GM23338 (cell line): Measurements from ENCODE around the gene HHIPL1. TPM values are rescaled to one million over a fixed set of nuclear protein-coding genes. Genes with fewer than 3 reads are reported as not detected.

Experiments used
- ATAC-seq: fragments of 200-7000 bp; cut with Tn5 transposase; 3 replicates; pipeline ENCODE4 v1.9.1; 2020
- DNase-seq: peaks from one replicate; pipeline ENCODE4 v3.0.0-alpha.2; 2015; ENCODE audit warnings: low spot score
- H2AFZ ChIP-seq: fragments of 200-600 bp; sonication (generic); 2 replicates; pipeline ENCODE4 v1.8.0; 2016; ENCODE audit warnings: antibody characterized with exemption, mild to moderate bottlenecking, moderate library complexity
- H3F3A ChIP-seq: fragments of 200-600 bp; sonication (generic); replicated peaks from 2 replicates; pipeline ENCODE4 v1.8.0; 2017; ENCODE audit warnings: antibody characterized with exemption, mixed run types, low read depth
- H3K27ac ChIP-seq: fragments of 200-600 bp; sonication (generic); 2 replicates; pipeline ENCODE4 v1.6.1; 2016; ENCODE audit warnings: low read depth
- H3K27me3 ChIP-seq: fragments of 200-600 bp; sonication (generic); 2 replicates; pipeline ENCODE4 v1.8.0; 2016; ENCODE audit warnings: mild to moderate bottlenecking, mixed run types, moderate library complexity; ENCODE audit not compliant: insufficient read depth
- H3K36me3 ChIP-seq: fragments of 200-600 bp; sonication (generic); 2 replicates; pipeline ENCODE4 v1.8.0; 2016; ENCODE audit warnings: mild to moderate bottlenecking; ENCODE audit not compliant: insufficient read depth
- H3K4me1 ChIP-seq: fragments of 200-600 bp; sonication (generic); 2 replicates; pipeline ENCODE4 v1.8.0; 2016; ENCODE audit warnings: mild to moderate bottlenecking, moderate library complexity; ENCODE audit not compliant: insufficient read depth
- H3K4me2 ChIP-seq: fragments of 200-600 bp; sonication (generic); 2 replicates; pipeline ENCODE4 v1.7.1; 2017; ENCODE audit warnings: mixed run types
- H3K4me3 ChIP-seq: fragments of 200-600 bp; sonication (generic); 2 replicates; pipeline ENCODE4 v1.6.1; 2016; ENCODE audit warnings: mixed run types
- H3K79me2 ChIP-seq: fragments of 200-600 bp; sonication (generic); replicated peaks from 2 replicates; pipeline ENCODE4 v1.8.0; 2017; ENCODE audit warnings: mild to moderate bottlenecking; ENCODE audit not compliant: insufficient read depth
- H3K9me2 ChIP-seq: fragments of 200-600 bp; sonication (generic); 2 replicates; pipeline ENCODE4 v1.8.0; 2017; ENCODE audit not compliant: insufficient read depth
- H4K20me1 ChIP-seq: fragments of 200-600 bp; sonication (generic); replicated peaks from 2 replicates; pipeline ENCODE4 v1.8.0; 2017; ENCODE audit warnings: mild to moderate bottlenecking; ENCODE audit not compliant: insufficient read depth
- H3K27ac Mint-ChIP-seq: 2 replicates; pipeline ENCODE4 v1.8.0; 2020; ENCODE audit warnings: inconsistent platforms, mild to moderate bottlenecking, moderate library complexity, mixed read lengths
- H3K27me3 Mint-ChIP-seq: 3 replicates; pipeline ENCODE4 v1.8.0; 2022; ENCODE audit warnings: low read depth, mild to moderate bottlenecking, moderate library complexity, mixed read lengths, inconsistent platforms; ENCODE audit not compliant: insufficient read depth, poor library complexity
- H3K36me3 Mint-ChIP-seq: 3 replicates; pipeline ENCODE4 v1.8.0; 2021; ENCODE audit warnings: low read depth, mild to moderate bottlenecking, inconsistent platforms, moderate library complexity, mixed read lengths
- H3K4me1 Mint-ChIP-seq: 3 replicates; pipeline ENCODE4 v1.8.0; 2020; ENCODE audit warnings: mild to moderate bottlenecking, inconsistent platforms, mixed read lengths
- H3K4me3 Mint-ChIP-seq: 3 replicates; pipeline ENCODE4 v1.8.0; 2021; ENCODE audit warnings: moderate library complexity, mild to moderate bottlenecking, inconsistent platforms, mixed read lengths
- H3K9me3 Mint-ChIP-seq: 3 replicates; pipeline ENCODE4 v1.8.0; 2020; ENCODE audit warnings: moderate library complexity, mild to moderate bottlenecking, inconsistent platforms, mixed read lengths
- CREB1 ChIP-seq: fragments of 250-450 bp; sonication (Bioruptor Pico); IDR thresholded peaks from 2 replicates; pipeline ENCODE4 v1.5.0; 2020; ENCODE audit warnings: low read depth, mild to moderate bottlenecking, moderate library complexity
- EZH2 ChIP-seq: fragments of 200-600 bp; sonication (generic); IDR thresholded peaks from one replicate; pipeline ENCODE4 v1.8.0; 2017; ENCODE audit warnings: antibody characterized with exemption, mild to moderate bottlenecking, low read depth; ENCODE audit not compliant: unreplicated experiment
- JUNB ChIP-seq: IDR thresholded peaks from one replicate; pipeline ENCODE4 v1.6.1; 2016; ENCODE audit warnings: antibody characterized with exemption; ENCODE audit not compliant: unreplicated experiment
- NANOG ChIP-seq: IDR thresholded peaks from 2 replicates; pipeline ENCODE4 v1.6.1; 2016; ENCODE audit warnings: antibody characterized with exemption, borderline replicate concordance
- POLR2AphosphoS5 ChIP-seq: IDR thresholded peaks from 2 replicates; pipeline ENCODE4 v1.6.1; 2016; ENCODE audit warnings: antibody characterized with exemption, low read depth
- STAT1 ChIP-seq: IDR thresholded peaks from one replicate; pipeline ENCODE4 v1.6.1; 2016; ENCODE audit warnings: antibody characterized with exemption; ENCODE audit not compliant: unreplicated experiment
- ZNF114 ChIP-seq: fragments of 250-450 bp; sonication (Bioruptor Pico); IDR thresholded peaks from 2 replicates; pipeline ENCODE4 v1.5.0; 2020; ENCODE audit warnings: mild to moderate bottlenecking, moderate library complexity
- ZNF331 ChIP-seq: fragments of 250-450 bp; sonication (Bioruptor Pico); IDR thresholded peaks from 2 replicates; pipeline ENCODE4 v1.5.0; 2020; ENCODE audit warnings: low read depth, mild to moderate bottlenecking, moderate library complexity
- polyA plus RNA-seq: library from polyadenylated mRNA; unstranded; fragments of >200 nt; fragmentation: Nextera tagmentation; extraction: Ambion mirVana; gene quantifications from 2 replicates; pipeline ENCODE4 v1.2.1, GENCODE V29; 2016
- total RNA-seq: library from RNA; depleted of rRNA; stranded (reverse); fragments of >200 nt; shearing (Covaris generic); gene quantifications from 2 replicates; pipeline ENCODE4 v1.2.3, GENCODE V29; 2014
- TF ChIP-seq, protein P1 (sequence below), 2 experiments: fragments of 200-600 bp in 1 of 2; sonication (generic) in 1 of 2; conservative IDR thresholded peaks; 2 replicates each; pipeline versions ENCODE4 v1.5.1 to v1.6.1; 2016 to 2017; ENCODE audit warnings: antibody characterized with exemption in 2 of 2, low read depth in 2 of 2, mild to moderate bottlenecking in 2 of 2, moderate library complexity in 1 of 2
- TF ChIP-seq, protein P2 (sequence below): fragments of 250-450 bp; sonication (Bioruptor Pico); IDR thresholded peaks from 2 replicates; pipeline ENCODE4 v1.5.0; 2020; ENCODE audit warnings: mild to moderate bottlenecking, moderate library complexity
- TF ChIP-seq, protein P3 (sequence below): IDR thresholded peaks from one replicate; pipeline ENCODE4 v1.6.1; 2018; ENCODE audit warnings: antibody characterized with exemption; ENCODE audit not compliant: unreplicated experiment

The HHIPL1 gene
- total and polyA plus RNA-seq, 2 experiments from 2014 or later: 1.9 to 2.0 TPM

DNA sequence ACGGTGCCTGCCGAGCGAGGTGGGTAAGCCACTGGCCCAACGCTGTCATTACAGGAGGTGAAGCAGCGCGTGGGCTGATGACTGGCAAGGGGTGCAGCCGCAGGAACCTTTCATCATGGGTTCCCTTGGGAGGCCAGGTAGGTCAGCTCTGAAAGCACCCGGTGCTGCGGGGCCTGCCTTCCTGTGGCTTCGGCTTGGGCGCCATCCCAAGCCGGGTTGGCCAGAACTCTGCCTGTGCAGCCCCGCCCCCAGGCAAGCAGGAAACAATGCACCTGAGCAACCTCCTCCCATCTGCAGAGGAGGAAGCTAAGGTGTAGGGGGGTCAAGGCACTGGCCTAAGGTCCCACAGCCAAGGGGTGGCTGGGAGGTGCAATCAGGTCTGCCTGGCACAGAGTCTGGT is 20.0 kb upstream of the HHIPL1 start (continued):
- TF ChIP-seq, protein P1, sequence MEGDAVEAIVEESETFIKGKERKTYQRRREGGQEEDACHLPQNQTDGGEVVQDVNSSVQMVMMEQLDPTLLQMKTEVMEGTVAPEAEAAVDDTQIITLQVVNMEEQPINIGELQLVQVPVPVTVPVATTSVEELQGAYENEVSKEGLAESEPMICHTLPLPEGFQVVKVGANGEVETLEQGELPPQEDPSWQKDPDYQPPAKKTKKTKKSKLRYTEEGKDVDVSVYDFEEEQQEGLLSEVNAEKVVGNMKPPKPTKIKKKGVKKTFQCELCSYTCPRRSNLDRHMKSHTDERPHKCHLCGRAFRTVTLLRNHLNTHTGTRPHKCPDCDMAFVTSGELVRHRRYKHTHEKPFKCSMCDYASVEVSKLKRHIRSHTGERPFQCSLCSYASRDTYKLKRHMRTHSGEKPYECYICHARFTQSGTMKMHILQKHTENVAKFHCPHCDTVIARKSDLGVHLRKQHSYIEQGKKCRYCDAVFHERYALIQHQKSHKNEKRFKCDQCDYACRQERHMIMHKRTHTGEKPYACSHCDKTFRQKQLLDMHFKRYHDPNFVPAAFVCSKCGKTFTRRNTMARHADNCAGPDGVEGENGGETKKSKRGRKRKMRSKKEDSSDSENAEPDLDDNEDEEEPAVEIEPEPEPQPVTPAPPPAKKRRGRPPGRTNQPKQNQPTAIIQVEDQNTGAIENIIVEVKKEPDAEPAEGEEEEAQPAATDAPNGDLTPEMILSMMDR (conservative IDR thresholded peaks at IDR 0.05; ENCODE audit: low read depth in 2 of 2): no peak
- no peak for TF ChIP-seq CREB1

DNA sequence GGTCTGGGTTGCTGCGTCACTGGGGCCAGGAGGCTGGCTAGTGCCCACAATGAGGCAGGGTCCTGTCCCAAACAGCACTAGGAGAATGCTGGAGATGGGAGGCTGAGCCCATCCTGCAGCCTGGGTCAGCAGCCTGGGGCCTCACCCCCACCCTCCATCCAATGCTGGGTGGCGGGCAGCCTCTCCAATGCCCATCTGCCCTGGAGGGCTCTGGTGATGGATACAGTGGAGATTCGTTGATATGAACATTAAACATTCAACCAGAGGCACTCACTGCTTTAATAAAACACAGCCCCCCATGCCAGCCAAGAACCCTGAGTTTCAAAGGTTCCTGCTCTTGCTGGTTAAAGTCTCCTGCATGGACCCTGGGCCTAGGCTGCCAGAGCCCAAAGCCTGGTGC is 19.5 kb upstream of the HHIPL1 start:
- no peaks in the 10 kb centered on the region for H3K9me2 ChIP-seq
- Mint-ChIP-seq H3K27me3 (peaks cover 25% of the 10 kb centered on the region), H3K4me1 (peaks cover 12% of the 10 kb centered on the region), H3K36me3 (no peaks in the 10 kb centered on the region), H3K27ac (no peak overlapping the region), H3K4me3 (no peak overlapping the region), H3K9me3 (no peaks in the 10 kb centered on the region; the same call in 2 of the 3 replicates)
- H3K27ac ChIP-seq: no peak overlapping the region
- H2AFZ ChIP-seq: no peak overlapping the region
- H3K4me2 ChIP-seq: no peak overlapping the region
- no peaks in the 10 kb centered on the region for H3K36me3 ChIP-seq
- no peaks in the 10 kb centered on the region; the same call in 1 of the 2 replicates for H3K4me1 ChIP-seq
- ATAC-seq (no peak), DNase-seq (no peak)
- H3K27me3 ChIP-seq: no peaks in the 10 kb centered on the region
- no peaks in the 10 kb centered on the region for H3F3A ChIP-seq
- no peaks in the 10 kb centered on the region for H4K20me1 ChIP-seq
- no peak overlapping the region for H3K4me3 ChIP-seq
- H3K79me2 ChIP-seq: no peaks in the 10 kb centered on the region
- no peak for TF ChIP-seq ZNF114 (CRISPR knock-in tag)
- TF ChIP-seq STAT1: no peak
- TF ChIP-seq NANOG: no peak
- no peak for TF ChIP-seq JUNB
- TF ChIP-seq, protein P2, sequence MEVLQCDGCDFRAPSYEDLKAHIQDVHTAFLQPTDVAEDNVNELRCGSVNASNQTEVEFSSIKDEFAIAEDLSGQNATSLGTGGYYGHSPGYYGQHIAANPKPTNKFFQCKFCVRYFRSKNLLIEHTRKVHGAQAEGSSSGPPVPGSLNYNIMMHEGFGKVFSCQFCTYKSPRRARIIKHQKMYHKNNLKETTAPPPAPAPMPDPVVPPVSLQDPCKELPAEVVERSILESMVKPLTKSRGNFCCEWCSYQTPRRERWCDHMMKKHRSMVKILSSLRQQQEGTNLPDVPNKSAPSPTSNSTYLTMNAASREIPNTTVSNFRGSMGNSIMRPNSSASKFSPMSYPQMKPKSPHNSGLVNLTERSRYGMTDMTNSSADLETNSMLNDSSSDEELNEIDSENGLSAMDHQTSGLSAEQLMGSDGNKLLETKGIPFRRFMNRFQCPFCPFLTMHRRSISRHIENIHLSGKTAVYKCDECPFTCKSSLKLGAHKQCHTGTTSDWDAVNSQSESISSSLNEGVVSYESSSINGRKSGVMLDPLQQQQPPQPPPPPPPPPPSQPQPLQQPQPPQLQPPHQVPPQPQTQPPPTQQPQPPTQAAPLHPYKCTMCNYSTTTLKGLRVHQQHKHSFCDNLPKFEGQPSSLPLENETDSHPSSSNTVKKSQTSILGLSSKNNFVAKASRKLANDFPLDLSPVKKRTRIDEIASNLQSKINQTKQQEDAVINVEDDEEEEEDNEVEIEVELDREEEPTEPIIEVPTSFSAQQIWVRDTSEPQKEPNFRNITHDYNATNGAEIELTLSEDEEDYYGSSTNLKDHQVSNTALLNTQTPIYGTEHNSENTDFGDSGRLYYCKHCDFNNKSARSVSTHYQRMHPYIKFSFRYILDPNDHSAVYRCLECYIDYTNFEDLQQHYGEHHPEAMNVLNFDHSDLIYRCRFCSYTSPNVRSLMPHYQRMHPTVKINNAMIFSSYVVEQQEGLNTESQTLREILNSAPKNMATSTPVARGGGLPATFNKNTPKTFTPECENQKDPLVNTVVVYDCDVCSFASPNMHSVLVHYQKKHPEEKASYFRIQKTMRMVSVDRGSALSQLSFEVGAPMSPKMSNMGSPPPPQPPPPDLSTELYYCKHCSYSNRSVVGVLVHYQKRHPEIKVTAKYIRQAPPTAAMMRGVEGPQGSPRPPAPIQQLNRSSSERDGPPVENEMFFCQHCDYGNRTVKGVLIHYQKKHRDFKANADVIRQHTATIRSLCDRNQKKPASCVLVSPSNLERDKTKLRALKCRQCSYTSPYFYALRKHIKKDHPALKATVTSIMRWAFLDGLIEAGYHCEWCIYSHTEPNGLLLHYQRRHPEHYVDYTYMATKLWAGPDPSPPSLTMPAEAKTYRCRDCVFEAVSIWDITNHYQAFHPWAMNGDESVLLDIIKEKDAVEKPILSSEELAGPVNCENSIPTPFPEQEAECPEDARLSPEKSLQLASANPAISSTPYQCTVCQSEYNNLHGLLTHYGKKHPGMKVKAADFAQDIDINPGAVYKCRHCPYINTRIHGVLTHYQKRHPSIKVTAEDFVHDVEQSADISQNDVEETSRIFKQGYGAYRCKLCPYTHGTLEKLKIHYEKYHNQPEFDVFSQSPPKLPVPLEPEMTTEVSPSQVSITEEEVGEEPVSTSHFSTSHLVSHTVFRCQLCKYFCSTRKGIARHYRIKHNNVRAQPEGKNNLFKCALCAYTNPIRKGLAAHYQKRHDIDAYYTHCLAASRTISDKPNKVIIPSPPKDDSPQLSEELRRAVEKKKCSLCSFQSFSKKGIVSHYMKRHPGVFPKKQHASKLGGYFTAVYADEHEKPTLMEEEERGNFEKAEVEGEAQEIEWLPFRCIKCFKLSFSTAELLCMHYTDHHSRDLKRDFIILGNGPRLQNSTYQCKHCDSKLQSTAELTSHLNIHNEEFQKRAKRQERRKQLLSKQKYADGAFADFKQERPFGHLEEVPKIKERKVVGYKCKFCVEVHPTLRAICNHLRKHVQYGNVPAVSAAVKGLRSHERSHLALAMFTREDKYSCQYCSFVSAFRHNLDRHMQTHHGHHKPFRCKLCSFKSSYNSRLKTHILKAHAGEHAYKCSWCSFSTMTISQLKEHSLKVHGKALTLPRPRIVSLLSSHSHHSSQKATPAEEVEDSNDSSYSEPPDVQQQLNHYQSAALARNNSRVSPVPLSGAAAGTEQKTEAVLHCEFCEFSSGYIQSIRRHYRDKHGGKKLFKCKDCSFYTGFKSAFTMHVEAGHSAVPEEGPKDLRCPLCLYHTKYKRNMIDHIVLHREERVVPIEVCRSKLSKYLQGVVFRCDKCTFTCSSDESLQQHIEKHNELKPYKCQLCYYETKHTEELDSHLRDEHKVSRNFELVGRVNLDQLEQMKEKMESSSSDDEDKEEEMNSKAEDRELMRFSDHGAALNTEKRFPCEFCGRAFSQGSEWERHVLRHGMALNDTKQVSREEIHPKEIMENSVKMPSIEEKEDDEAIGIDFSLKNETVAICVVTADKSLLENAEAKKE: no peak
- no peak for TF ChIP-seq CREB1
- no peak for TF ChIP-seq ZNF331 (CRISPR knock-in tag)
- TF ChIP-seq, protein P3, sequence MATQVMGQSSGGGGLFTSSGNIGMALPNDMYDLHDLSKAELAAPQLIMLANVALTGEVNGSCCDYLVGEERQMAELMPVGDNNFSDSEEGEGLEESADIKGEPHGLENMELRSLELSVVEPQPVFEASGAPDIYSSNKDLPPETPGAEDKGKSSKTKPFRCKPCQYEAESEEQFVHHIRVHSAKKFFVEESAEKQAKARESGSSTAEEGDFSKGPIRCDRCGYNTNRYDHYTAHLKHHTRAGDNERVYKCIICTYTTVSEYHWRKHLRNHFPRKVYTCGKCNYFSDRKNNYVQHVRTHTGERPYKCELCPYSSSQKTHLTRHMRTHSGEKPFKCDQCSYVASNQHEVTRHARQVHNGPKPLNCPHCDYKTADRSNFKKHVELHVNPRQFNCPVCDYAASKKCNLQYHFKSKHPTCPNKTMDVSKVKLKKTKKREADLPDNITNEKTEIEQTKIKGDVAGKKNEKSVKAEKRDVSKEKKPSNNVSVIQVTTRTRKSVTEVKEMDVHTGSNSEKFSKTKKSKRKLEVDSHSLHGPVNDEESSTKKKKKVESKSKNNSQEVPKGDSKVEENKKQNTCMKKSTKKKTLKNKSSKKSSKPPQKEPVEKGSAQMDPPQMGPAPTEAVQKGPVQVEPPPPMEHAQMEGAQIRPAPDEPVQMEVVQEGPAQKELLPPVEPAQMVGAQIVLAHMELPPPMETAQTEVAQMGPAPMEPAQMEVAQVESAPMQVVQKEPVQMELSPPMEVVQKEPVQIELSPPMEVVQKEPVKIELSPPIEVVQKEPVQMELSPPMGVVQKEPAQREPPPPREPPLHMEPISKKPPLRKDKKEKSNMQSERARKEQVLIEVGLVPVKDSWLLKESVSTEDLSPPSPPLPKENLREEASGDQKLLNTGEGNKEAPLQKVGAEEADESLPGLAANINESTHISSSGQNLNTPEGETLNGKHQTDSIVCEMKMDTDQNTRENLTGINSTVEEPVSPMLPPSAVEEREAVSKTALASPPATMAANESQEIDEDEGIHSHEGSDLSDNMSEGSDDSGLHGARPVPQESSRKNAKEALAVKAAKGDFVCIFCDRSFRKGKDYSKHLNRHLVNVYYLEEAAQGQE: no peak
- no peak for TF ChIP-seq POLR2AphosphoS5
- no peak for TF ChIP-seq EZH2
- TF ChIP-seq, protein P1 (conservative IDR thresholded peaks at IDR 0.05; ENCODE audit: low read depth in 2 of 2): no peak
